ENCODE results near the gene SIAH2. TPM values are rescaled to one million over a fixed set of nuclear protein-coding genes. Genes with fewer than 3 reads are reported as not detected.
"Not testable (repeated sequence)": the region's sequence is repeated elsewhere in the genome, so short reads cannot be mapped to it uniquely, and the experiment has no call there.

Gene SIAH2, protein sequence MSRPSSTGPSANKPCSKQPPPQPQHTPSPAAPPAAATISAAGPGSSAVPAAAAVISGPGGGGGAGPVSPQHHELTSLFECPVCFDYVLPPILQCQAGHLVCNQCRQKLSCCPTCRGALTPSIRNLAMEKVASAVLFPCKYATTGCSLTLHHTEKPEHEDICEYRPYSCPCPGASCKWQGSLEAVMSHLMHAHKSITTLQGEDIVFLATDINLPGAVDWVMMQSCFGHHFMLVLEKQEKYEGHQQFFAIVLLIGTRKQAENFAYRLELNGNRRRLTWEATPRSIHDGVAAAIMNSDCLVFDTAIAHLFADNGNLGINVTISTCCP
- polyA plus RNA-seq (2013, experiment 1 of 2; ENCODE audit: insufficient read length) = 36.9 TPM
- polyA plus RNA-seq (2013, experiment 2 of 2; ENCODE audit: insufficient read length) = 38.9 TPM

DNA sequence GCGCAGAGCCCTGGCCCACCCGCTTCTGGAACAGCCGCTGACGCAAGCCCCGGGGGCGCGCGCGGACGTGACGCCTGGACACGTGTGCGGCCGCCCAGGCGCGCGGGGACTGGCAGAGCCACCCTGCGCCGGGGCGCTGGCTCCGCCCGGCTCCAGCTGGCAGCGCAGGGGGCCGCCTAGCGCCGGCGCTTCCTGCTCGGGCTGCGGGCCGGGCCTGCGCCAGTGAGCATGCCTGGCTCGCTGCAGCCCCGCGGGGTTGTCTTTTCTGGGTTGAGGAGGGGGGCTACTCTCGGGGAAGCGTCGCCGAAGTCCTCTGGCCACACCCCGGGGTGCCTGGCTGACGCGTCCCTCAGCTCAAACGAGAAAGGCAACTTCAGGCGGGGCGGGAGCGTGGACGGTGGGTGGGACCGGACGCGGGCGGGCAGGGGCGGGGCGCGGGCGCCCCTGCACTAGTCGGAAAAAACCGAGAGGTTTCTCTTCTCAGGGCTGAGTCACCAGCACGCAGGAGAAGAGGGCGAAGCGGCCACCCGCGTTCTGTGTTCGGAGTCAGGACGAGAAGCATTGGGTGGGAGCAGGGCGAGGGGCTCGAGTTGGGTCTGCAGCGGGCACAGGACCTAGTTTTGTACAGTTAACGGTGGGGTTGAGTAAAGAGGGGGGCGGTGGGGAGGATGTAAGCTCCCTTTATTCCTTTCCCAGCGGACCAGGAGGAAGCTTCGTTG is at the start of gene SIAH2:
TSS of gene SIAH2 (minus strand) at position 48 of the 719 bp plus-strand sequence. CDS start 320 bp downstream, outside the sequence.
- peak; percentile 97 for DNase-seq

DNA sequence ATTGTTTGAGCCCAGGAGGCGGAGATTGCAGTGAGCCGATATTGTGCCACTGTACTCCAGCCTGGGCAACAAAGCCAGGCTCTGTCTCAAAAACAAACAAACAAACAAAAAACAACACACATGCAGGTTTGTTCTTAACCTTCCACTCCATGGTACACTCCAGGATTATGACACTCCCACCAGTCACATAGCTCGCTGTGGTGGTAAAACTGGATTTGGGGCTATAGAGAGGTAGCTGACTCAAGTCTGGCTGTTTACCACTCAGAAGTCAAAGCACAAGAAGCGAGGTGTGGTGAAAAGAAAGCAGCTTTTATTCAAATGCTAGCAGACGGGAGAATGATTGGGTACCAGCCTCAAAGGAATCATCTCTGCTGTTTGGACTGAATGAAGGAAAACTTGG is 49.0 kb upstream of the SIAH2 start:
- no peak for DNase-seq

DNA sequence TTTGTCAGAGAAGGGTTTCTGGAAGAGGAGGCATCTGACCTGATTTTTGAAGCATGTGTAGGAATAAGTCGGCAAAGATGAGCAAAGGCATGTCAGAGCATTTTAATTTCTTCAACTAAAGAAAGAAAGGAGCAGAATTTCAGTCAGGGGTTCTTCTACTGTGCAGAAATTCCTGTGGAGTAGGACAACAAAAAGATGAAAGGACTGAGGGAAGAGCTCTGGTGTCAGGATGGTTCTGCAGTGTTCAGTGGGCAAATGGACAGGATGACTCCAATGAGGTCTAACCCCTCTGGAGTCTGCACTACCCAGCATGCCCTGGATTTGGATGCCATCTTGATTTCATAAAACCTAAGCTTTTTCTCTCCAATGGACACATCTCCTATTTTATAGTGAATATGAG is 47.7 kb upstream of the SIAH2 start:
- no peak for DNase-seq

DNA sequence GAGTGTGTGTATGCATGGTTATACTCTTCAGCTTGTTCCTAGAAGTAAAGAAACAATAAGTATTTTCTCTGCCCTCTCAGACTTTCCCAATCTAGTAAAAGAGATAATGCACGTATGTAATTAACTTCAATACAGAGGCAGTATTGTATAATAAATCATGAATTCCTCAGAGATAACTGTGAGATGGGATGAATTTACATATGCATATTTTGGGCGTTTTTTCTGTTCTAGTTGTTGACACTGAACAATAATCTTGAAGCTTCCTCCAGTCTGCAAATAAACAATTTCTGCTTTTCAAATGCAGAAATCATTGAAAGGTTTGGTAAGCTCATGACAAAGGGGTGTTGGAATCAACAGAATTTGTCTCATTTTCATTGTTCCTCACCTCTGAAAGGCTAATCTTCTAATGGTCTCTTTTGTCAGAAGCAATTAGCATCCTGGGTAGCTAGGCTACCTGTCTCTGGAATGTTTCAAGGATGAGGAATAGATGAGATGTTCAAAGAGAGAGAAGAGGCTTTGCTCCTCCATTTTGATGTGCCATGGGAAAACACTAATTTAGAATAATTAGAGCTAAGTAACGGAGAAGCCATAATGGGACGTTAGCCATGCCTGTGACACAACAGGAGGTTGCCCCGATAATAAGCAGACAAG is 43.3 kb upstream of the SIAH2 start:
- no peak for DNase-seq

DNA sequence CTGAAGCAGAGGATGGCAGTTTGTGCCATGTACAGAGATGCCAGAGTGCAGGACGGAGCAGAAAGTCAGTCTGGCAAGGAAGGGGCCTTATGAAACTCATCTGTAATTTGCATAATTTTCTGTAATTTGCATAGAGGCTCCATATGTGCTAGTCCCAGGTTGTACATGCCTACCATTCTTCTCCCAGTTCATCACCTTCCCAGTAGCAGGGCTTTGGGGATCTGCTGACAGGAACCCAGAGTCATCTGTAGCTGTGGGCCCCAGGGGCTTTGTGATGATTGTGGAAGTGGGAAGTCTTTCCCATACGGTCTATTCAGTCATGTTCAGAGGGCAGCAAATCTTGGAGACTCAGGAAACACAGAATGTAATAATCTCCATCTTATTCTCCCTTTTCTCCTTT is 42.4 kb upstream of the SIAH2 start:
- DNase-seq = no peak

DNA sequence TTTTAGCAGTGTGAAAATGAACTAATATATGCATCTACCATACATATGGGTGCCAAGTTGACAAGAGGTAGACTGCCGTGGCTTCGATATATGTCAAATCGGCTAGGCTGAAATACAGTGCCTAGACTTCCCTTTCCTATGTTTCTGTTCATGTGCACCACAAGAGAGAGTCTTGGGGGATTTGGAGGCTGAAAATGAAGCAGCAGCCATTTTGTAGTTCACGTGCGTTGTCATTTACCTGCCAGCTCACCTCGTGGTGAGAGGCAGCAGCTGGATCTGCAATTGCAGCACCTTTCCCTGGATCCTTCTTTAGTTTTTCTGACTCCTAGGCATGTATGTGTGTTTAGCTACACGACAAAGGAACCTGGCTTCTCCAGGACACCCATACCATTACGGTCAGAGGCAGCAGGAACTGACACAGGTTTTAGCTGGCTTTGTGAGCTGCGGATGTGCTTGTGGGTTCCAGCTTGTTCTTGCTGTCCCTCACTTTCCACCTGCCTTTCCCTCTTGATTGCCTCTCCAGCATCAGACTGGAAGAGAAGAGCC is 40.5 kb upstream of the SIAH2 start:
- no peak for DNase-seq

DNA sequence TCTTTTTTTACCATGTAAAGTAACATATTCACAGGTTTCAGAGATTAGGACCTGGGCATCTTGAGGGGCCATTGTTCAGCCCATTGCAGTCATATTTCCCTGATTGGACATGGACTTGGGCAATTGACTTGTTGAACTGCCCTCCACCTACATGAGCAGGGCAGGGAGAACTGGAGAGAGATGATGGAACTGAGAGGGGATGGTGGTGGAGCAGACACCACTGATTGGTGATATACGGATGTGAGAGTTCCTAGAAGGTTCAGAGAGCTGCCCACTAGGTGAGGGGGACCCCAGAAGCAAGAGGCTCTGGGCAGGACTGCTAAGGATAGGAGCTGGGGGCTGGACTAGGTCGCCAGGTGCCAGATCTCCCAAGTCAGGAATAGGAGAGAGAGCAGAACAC is 37.8 kb upstream of the SIAH2 start:
- no peak for DNase-seq

DNA sequence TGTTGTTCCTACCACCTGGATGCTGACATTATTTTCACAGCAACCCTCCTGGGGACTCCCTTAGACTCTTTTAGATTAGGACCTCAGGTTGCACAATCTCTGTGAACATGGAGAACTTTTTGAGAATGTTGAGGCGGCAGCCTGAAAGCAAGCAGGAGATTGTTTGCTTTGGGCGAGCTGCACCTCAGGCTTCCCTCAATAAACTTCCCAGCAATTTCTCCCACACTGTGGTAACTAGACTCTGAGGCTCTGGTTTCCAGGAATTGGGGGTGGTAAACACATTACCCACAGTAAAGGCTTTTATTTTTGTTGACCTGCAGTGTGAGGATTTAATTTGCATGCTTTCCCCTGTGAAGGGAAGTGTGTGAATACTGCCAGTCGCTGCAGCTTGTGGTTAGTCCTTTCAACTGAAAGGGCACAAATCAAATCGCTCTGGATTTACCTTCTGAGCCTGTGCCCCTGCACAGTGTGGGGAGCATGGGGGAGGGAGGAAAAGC is 35.2 kb upstream of the SIAH2 start:
- DNase-seq = no peak

DNA sequence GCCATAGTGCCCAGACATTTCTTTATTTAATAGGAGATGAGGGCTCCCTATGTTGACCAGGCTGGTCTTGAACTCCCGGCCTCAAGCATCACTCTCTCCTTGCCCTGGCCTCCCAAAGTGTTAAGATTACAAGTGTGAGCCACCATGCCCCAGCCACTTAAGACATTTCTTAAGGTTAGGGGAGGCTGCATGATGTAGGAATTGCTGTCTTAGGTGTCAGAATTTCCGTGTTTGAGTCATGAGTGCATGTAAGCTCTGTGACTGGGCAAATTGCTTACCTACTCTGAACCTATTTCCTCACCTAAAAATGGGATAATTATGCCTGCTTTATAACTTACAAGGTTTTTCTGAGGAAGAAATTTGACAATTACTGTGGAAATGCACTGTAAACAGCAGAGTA is 34.2 kb upstream of the SIAH2 start:
- DNase-seq = no peak

DNA sequence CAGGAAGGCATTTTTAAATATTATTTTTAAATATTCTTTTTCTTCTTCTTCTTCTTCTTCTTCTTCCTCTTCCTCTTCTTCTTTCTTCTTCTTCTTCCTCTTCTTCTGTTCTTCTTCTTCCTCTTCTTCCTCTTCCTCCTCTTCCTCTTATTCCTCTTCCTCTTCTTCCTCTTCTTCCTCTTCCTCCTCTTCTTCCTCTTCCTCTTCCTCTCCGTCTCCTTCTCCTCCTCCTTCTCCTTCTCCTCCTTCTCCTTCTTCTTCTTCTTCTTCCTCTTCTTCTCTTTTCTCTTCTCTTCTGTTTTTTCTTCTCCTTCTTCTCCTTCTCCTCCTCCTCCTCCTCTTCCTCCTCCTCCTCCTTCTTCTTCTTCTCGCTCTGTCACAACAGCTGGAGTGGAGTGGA is 33.6 kb upstream of the SIAH2 start:
- not testable (repeated sequence) for DNase-seq

DNA sequence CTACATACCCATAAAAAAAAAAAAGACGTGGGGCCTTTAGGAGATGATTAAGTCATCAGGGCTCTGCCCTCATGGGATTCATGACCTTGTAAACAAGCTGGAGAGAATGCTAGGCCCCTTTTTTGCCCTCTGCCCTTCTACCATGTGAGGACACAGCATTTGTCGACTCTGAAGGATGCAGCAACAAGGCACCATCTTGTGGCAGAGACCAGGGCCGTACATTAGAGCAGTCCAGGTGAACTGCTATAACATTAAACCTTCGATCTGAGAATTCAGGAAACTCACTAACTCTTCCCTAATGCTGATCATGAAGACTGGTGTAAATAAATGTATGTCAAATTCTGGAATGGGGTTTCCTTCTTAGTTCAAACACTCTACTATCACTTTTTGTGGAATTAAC is 30.7 kb upstream of the SIAH2 start:
- DNase-seq = no peak

DNA sequence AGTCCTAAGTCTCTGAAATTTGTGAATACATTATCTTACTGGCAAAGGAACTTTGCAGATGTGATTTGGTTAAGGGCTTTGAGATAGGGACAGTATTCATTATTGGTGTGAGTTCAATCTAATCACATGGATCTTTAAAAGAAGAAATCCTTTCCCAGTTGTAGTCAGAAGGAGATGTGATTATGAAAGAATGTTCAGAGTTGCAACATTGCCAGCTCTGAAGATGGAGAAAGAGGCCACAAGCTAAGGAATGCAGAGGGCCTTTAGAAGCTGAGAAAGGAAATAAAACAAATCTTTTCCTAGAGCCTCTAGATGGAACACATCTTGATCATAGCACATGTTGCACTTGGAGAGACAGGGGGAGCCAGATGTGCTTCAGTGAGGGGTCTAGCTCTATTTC is 27.7 kb upstream of the SIAH2 start:
- DNase-seq = no peak

DNA sequence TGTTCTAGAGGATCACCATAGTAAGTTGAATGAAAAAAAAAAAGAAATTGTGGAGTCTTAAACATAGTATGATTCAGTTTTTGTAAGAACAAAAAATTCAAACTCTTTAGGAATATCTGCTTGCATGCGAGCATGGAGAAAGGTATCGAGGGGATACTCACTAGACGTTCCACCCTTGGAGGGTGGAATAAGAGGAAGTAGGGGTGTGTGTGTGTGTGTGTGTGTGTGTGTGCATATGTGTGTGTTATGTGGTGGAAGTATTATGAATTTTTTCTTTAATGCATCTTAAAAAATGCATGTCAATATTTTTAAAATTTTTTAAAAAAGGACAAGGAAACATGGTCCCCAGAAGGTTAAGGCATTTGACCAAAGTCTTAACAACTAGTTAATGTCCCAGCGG is 26.5 kb upstream of the SIAH2 start:
- no peak for DNase-seq

DNA sequence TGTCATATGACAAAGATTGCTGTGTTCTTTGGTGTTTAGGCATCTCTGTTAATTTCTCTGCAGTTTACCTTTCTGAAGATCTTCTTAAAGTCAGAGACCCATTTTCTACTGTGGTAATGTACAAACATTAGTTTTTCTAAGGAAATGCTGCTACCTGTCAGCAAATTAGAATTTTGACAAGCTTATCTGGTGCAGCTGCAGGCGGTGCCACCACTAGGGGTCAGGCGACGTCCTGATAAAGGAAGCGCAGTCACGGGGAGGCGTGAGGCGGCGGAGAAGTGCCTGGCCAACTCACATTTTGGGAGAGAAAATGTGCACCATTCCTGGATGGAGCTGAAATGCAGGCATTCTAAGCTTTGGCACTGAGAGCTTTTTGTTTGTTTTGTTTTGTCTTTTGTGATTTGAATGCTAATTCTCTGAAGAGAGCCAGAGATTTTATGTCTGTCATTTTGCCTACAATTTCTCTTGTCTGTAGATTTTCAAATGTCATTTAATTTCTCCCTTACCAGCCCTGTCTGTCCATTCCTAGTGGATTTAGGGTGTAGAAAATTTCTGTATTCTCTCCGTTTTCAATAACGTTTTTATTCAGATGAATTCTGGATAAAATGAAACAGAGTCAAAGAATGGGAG is 24.9 kb upstream of the SIAH2 start:
- DNase-seq = peak; percentile 68

DNA sequence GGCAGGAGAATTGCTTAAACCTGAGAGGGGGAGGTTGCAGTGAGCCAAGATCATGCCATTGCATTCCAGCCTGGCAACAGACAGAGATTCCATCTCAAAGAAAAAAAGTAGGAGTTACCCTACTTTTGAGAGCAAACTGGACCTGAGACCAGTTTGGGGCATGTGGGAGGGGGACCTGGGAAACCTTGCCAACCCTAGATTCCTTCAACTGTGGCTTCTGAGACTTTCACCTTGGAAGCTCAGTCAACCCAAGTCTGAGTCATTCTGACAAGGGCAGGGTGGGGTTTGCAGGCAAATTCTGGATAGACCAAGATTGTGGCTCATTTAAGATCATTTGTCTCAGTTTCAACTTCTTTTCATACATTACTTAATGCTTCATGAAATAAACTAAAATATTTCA is 23.8 kb upstream of the SIAH2 start:
- DNase-seq = no peak

DNA sequence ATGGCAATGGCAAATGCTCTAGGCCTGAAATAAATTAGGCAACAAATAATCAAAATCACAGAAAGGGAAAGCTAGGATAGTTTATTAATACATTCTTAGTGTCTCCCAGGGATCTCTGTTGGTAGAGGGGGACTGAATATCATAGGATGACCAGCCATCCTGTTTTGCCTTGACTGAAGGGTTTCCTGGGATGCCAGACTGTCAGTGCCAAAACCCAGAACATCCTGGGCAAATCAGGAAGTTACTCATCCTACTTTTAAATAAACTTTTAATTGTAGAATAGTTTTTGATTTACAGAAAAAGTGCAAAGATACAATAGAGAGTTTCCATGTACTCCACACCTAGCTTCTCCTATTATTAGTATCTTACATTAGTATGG is 21.8 kb upstream of the SIAH2 start:
- no peak for DNase-seq

DNA sequence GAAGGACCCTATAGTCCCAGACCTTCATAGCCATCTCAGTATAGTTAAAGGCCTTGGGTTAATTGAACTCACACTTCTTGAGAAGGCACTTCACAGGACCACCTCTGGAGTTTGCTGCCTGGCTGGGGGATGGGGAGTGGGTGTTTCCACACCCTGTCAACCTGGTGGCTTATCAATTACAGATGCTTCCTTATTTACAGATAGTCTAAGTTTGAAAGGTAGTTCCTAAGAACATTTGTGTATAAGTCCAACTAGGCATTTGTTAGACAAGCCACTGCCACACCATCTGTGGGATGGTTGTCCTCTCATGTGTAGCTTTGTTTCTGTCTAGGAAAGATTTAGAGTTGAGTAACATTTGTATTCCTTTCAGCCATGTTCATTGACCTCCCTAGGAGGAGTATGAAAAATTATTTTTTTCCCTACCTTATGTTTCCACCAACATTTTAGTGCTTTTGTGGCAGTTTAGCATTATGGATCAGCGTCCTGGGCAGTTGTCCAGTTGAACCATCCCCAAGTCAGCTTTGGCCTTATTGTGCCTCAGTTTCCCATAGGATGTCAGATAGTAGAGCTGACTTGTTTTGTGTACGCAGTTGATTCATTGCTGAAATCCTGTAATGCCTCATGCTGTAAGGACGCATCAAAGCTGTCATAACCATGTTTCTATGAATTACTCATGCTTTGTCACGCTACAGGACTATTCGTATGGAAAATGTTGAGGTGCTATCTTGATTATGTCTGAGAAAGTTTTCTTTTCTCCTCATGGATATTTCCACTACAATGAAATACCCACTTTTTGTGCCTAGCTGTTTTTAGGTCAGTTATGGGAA is 21.2 kb upstream of the SIAH2 start:
- DNase-seq = no peak

DNA sequence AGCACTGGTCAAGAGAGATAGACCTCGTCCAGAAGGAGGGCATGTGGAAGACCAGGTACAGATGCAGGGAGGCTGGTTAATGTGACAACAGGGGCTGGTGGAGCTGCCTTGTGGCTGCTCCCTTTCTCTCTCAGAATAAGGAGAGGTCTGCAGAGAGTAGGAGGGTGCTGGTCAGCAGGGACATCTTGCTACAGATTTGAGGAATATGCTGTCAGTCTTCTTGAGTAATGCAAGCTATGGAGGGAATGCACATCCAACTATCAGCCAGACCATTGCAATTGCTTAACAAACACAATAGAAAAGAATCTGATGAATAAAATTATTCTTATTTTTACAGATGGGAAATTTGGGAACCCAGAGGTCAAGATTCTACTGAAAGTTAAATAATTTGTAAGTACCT is 20.3 kb upstream of the SIAH2 start:
- no peak for DNase-seq

DNA sequence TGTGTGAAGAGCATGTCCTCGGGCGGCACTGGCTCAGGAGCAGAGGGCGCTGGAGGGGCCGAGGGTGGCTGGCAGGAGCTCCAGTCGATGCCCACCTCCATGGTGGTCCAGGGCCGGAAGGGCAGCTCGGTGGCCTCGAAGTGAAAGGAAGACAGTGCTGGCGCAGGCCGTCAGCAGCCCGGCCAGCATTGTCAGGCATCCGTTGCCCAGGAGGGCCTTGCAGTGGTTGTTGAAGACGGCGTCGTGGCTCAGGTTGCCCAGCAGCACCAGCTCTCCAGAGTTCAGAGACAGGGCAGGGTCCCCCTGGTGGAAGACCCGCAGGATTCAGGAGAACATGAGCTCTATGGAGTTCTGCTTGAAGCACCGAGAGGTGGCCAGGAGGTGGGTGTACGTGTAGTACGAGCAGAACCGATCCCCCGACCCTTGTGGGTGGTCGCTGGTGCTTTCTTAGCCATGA is 16.5 kb upstream of the SIAH2 start:
- DNase-seq = no peak

DNA sequence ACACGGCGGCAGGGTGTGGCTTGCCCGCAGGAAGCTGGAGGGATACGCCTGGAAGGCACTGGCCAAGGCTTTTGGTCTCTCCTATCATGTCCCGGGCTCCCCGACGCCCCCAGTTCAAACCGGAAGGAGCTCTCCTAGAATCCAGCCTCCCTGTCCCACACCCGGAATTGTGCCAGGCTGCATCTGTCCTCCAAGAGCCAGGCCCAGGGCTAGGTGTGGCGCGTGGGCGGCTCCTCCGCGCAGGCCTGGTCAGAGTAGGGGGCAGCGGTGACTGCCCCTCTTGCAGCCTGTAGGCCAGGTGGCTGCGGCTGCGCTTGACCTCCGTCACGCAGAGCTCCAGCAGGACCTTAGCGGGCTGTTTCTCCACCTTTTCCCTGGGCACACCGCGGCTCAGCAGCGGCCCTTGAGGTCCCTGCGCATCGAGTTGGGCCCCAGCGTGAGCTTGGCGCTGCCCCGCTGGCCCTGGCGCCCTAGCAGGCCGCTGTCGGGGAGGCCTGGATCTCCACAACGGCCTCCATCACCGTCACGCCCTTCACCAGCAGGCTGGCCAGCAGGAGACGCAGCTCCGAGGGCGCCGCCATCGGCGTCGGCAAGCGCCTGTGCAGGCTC is 15.9 kb upstream of the SIAH2 start:
- DNase-seq = no peak

DNA sequence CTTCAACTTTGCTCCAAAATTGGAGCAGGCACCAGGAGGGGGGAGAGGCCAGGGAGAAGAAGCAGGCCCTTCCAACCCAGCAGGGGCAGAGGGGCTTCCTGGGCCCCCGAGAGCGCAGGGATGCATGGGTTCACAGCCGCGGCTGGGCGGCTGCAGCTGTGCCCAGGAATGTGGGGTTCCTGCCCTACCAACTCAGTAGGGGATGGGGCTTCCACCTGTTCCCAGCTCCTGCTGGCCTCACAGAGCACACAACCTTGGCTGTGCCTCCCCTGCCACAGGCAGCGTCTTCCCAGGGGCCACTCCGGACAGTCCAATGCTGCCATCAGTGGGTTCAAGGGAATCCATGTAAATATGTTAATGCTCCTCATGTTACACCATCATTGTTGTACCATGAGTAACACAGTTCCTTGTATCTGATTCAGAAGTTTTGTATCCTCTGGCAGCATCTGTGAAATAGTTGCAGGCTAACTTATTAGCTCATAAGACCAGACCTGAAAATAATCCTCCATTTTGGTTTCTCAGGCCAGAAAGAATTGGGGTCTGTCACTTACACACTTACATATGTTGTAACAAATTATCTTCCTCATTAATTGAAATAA is 12.1 kb upstream of the SIAH2 start:
- DNase-seq = peak; percentile 75

Data from fibroblast of skin of abdomen (primary cell).